GM19438 (cell line): Measurements from ENCODE around the gene ZNF414.
"Not testable (repeated sequence)": the region's sequence is repeated elsewhere in the genome, so short reads cannot be mapped to it uniquely, and the experiment has no call there.

ENCODE experiments used
- ATAC-seq: cut with Tn5 transposase; IDR thresholded peaks from one replicate; pipeline ENCODE4 v1.9.1; 2021; ENCODE audit warnings: low read depth; ENCODE audit not compliant: unreplicated experiment

The ZNF414 gene

DNA sequence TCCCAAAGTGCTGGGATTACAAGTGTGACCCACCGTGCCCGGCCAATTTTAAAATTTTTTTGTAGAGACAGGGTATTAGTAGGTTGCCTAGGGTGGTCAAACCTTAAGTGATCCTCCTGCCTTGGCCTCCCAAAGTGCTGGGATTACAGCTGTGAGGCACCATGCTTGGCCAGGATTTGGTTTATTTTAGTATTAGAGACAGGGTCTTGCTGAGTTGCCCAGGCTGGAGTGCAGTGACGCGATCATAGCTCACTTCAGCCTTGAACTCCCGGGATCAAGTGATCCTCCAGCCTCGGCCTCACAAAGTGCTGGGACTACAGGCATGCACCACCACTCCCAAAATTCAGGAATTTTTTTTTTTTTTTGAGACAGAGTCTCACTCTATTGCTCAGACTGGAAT is 5.4 kb upstream of the ZNF414 start:
- ATAC-seq = no peak

DNA sequence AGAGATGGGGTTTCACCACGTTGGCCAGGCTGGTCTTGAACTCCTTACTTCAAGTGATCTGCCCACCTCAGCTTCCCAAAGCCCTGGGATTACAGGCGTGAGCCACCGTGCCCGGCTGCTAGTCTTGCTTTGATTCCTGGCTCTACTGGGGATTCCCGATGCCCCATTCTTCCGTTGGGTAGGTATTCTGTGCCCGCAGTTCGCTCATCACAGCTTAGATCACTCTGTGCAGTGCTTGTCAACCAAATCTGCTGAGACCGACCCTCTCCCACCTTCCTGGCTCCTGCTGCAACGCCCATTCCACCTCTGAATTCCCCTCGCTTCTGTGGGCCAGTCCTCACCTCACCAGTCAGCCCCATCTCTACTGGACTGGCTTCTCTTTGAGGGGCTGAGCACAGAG is 4.6 kb upstream of the ZNF414 start:
- no peak for ATAC-seq

DNA sequence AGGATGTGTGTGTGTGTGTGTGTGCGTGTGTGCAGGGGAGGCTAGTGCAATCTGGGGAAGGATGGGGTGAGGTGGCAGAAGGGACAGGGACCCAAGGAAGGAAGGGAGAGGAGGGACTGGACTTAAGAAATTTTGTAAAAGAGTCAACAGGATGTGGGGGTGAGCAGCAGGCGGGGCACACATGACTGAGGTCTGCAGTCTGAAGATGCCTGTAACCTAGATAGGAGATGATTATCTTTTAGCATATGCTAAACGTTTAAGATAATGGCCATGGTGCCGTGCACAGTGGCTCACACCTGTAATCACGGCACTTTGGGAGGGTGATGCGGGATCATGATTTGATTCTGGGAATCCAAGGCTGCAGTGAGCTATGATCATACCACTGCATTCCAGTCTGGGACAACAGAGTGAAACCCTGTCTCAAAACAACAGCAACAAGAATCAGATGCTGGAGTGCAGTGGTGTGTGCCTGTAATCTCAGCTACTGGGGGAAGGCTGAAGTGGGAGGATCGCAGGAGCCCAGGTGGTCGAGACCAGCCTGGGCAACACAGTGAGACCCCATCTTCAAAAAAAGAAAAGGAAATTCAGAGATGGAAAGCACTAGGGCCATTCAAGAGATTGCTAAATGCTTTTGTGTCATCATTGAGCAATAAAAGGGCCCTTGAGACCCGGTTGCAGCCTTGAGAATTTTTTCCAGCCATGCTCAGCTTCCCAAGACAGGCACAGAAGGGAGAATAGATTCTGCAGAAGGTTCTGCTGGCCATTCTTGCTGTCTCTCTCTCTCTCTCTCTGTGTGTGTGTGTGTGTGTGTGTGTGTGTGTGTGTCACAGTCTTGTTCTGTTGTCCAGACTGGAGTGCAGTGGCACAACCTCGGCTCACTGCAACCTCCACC is 3.8 kb upstream of the ZNF414 start:
- no peak for ATAC-seq

DNA sequence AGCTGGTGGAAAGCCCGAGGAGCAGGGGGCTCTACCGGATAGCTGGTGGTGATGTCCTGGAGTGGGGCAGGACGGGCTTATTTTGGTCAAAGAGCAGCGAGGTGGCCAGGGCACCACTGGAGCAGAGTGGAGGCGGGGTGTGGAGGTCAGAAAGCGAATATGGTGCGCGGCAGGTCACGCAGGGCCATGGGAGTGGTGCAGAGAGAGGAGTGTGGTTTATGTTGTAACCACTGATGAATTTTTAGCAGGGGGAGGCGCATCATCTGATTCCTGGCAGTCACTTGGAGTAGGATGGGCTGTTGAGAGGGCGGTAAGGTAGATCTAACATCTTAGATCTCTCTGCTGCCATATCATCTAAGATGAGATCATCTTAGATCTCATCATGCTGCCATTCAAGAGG is 1.4 kb upstream of the ZNF414 start:
- ATAC-seq = no peak

DNA sequence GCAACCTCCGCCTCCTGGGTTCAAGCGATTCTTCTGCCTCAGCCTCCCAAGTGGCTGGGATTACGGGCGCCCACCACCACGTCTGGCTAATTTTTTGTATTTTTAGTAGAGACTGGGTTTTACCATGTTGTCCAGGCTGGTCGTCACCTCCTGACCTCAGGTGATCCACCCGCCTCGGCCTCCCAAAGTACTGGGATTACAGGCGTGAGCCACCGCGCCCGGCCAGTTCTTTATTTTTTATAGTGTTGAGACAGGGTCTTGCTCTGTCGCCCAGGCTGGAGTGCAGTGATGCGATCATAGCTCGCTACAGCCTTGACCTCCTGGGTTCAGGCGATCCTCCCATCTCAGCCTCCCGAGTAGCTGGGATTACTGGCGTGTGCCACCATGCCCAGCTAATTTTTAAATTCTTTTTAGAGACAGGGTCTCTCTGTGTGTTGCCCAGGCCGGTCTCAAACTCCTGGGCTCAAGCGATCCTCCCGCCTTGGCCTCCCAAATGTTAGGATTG is 590 bp upstream of the ZNF414 start:
- ATAC-seq = not testable (repeated sequence)

GRCh38 chr19:8513036-8513686 is 806 bp downstream of the ZNF414 start:
- ATAC-seq = no peak

GRCh38 chr19:8512115-8512967 is 1.6 kb downstream of the ZNF414 start:
- no peak for ATAC-seq

DNA sequence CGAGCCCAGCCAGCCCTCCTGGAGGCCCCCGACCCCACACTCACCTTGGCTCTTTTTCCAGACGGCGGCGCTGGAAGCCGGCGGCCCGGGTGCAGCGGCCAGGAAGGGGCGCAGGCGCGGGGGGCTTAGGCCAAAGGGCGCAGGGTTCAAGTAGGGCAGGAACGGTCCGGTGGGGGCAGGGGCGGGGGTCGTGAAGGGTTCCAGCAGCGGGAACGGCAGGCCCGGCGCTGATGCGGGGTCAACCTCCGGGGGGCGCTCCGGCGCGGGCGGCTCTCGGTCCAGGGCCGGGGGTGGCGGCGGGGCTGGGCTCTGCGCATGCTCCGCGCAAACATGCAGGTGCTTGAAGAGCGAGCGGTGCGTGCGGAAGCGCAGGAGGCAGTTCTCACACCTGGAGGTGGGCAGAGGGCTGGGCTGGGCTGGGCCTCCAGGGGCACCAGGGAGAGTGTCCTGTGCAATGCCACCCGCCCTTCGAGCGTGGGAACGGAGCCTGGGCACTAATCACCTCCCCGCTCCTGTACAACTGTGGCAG is 2.3 kb downstream of the ZNF414 start:
- ATAC-seq = no peak

- ATAC-seq = no peak
Observed at GRCh38 chr19:8510589-8511115, 3.3 kb downstream of the ZNF414 start.

- ATAC-seq = no peak
Observed at GRCh38 chr19:8506402-8506957, 7.5 kb downstream of the ZNF414 start.

DNA sequence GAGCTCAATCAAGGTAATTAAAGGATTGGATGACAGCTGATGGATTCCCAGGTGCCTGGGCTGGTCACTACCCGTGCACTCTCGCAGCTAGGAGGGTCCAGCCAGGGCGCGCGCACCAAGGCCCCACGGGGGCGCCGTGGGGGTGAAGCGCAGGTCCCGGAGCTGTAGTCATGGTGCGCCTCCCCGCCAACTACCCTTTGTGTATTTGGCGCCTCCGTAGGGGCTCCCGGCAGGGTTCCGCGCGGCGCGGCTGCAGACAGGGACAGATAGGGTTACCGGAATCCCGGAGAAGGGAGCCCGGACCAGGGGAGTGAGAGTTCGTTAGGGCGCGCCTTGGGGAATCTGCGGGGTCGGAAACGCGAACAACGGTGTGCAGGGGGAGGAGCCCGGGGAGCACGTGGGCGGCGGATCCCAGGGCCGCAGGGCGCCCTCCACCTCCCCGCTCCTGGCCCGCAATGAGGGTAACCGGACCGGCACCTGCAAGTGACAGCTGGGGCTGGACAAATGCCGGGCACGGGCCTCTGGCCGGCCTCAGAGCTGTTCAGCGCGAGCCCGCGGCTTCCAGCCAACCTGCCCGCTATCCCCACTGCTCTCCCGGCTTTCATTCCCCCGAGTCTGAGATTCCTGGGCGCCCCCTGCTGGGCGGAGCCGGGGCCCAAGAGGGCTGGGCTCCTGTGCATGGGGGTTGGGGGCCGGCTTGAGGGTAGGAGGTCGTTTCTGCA is 8.1 kb downstream of the ZNF414 start:
- ATAC-seq = peak; percentile 52

DNA sequence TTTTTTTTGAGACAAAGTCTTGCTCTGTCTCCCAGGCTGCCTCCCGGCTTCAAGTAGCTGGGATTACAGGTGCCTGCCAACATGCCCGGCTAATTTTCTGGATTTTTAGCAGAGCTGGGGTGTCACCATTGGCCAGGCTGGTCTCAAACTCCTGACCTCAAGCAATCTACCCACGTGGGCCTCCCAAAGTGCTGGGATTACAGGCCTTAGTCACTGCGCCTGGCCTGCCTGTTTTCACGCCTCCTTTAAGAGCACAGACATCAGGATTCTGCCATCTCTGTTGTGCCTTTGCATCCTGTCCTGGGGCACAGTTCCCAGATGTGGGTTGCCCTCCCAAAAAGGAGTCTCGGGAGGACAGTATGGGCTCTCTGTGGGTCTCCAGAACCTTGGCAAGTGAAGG is 9.0 kb downstream of the ZNF414 start:
- ATAC-seq = no peak

DNA sequence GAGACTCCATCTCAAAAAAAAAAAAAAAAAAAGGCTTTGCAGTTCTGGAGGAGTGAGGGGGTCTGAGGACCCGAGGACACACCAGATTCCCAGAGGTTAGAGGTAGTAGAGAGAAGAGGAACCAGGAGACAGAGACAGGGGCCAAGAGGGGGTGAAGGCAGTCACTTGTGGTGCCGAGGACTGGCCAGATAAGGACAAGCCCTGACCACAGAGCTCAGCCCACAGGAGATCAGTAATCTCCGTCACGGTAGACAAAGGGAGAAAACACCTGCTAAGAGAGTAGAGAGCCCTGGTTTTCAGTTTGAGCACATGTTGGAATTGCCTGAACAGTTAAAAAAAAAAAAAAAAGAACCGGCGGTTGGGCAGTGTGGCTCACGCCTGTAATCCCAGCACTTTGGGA is 9.8 kb downstream of the ZNF414 start:
- ATAC-seq = no peak

- ATAC-seq = no peak
Observed at GRCh38 chr19:8503510-8503909, 10.5 kb downstream of the ZNF414 start.

- no peak for ATAC-seq
Observed at GRCh38 chr19:8501981-8502380, 12.0 kb downstream of the ZNF414 start.

DNA sequence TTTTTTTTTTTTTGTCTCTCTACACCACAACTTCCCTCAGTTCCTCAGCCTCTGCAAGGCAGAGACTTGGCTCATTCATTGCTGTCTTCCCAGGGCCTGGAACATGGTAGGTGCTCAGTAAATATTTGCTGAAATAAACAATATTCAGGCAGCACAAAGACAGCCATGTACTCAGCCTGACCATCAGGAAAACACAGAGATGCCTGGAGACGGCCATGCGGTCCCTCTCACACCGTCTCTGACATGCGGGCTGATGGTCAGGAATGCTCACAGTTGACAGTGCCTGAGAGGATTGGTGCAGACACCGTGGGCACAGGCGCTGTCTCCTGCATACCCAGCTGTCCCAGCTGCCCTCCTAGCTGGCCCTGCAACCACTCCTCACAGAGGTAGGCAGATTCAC is 12.5 kb downstream of the ZNF414 start:
- ATAC-seq = no peak

DNA sequence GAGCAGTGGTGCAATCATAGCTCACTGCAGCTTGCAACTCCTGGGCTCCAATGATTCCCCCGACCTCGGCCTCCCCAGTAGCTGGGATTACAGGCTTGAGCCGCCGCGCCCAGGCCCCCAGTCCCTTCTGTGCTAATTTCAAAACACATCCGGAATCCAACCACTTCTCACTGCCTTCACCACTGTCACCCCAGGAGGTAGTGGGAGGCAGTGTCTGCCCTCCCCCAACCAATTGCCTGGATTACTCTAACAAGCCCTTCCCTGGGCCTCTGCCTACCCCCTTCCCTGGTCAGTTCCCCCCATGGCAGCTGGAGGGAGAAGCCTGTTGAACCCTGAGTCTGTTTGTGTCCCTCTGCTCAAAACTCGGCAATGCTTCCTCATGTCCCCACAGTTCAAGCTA is 13.8 kb downstream of the ZNF414 start:
- ATAC-seq = no peak

DNA sequence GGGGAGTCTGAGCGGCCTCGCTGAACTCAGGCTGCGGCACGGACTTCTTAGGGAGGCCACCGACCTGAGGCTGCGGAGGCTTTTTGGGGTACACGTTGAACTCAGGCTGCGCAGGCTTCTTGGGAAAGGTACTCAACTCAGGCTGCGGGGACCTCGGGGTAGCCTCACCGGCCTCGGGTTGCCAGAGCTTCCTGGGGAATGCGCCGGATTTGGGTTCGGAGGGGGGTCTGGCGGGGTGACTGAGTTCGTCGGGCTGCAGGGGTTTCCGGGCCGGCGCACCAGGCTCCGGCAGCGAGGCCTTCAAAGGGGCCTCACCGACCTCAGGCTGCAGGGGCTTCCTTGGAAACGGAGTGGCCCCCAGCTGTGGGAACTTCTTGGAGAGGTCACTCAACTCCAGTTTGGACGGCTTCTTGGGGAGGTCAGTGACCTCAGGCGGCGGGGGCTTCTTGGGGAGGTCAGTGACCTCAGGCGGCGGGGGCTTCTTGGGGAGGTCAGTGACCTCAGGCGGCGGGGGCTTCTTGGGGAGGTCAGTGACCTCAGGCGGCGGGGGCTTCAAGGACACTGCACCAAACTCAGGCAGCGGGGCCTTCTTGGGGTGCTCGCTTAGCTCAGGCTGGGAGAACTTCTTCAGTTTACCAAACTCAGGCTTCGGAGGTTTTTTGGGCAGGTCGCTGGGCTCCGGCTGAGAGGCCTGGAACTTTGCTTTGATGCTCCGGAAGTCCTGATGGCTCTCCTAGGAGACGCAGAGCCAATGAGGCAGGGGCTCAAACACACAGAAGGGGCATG is 14.7 kb downstream of the ZNF414 start:
- no peak for ATAC-seq

DNA sequence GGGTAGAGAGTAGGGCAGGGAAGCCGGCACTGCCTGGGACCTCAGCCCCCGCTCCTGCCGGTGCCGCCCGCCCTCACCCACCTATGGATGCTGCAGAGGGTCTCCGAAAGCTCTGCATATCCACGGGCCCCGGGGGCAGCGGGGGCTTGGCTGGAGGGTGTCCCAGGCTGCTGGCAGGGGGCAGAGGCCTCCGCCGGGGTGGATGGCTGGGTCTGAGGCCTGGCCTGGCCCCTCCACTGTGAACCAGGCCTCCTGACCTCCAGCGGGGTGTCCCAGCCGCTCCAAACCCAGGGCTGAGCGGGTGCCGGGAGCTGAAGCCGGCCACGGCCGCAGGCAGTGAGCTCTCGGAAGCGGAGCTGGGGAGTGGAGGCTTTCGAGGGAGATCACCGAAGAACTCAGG is 15.7 kb downstream of the ZNF414 start:
- ATAC-seq = no peak
